ENCODE results near the gene JAKMIP3.
"Not testable (repeated sequence)": the region's sequence is repeated elsewhere in the genome, so short reads cannot be mapped to it uniquely, and the experiment has no call there.

Gene JAKMIP3

GRCh38 chr10:132064082-132064755 lies 1.5 kb upstream of the JAKMIP3 start:
- no peak for DNase-seq (ENCODE audit: low spot score)

GRCh38 chr10:132064771-132065437 lies 842 bp upstream of the JAKMIP3 start:
- no peak for DNase-seq (ENCODE audit: low spot score)

GRCh38 chr10:132066186-132066585 lies 440 bp downstream of the JAKMIP3 start:
- no peak for DNase-seq (ENCODE audit: low spot score)

GRCh38 chr10:132066812-132067211 lies 1.1 kb downstream of the JAKMIP3 start:
- DNase-seq (ENCODE audit: low spot score), result no peak

GRCh38 chr10:132068431-132069121 lies 2.8 kb downstream of the JAKMIP3 start:
- no peak for DNase-seq (ENCODE audit: low spot score)

- DNase-seq (ENCODE audit: low spot score), result no peak
Measured at GRCh38 chr10:132069122-132069848, 3.5 kb downstream of the JAKMIP3 start.

- no peak for DNase-seq (ENCODE audit: low spot score)
Measured at GRCh38 chr10:132069849-132070182, 4.1 kb downstream of the JAKMIP3 start.

- no peak for DNase-seq (ENCODE audit: low spot score)
Measured at GRCh38 chr10:132070724-132071123, 5.0 kb downstream of the JAKMIP3 start.

GRCh38 chr10:132071667-132072066 lies 5.9 kb downstream of the JAKMIP3 start:
- DNase-seq (ENCODE audit: low spot score), result no peak

GRCh38 chr10:132075909-132076577 lies 10.3 kb downstream of the JAKMIP3 start:
- DNase-seq (ENCODE audit: low spot score), result no peak

- no peak for DNase-seq (ENCODE audit: low spot score)
Measured at GRCh38 chr10:132076578-132077081, 10.9 kb downstream of the JAKMIP3 start.

- DNase-seq (ENCODE audit: low spot score), result no peak
Measured at GRCh38 chr10:132077091-132077490, 11.3 kb downstream of the JAKMIP3 start.

- DNase-seq (ENCODE audit: low spot score), result no peak
Measured at GRCh38 chr10:132078746-132079345, 13.1 kb downstream of the JAKMIP3 start.

GRCh38 chr10:132084384-132084783 lies 18.6 kb downstream of the JAKMIP3 start:
- DNase-seq (ENCODE audit: low spot score), result not testable (repeated sequence)

GRCh38 chr10:132093236-132093635 lies 27.5 kb downstream of the JAKMIP3 start:
- not testable (repeated sequence) for DNase-seq (ENCODE audit: low spot score)

- DNase-seq (ENCODE audit: low spot score), result no peak
Measured at GRCh38 chr10:132094581-132095234, 29.0 kb downstream of the JAKMIP3 start.

- DNase-seq (ENCODE audit: low spot score), result no peak
Measured at GRCh38 chr10:132095403-132096113, 29.8 kb downstream of the JAKMIP3 start.

- peak; percentile 71 for DNase-seq (ENCODE audit: low spot score)
Measured at GRCh38 chr10:132096223-132096622, 30.5 kb downstream of the JAKMIP3 start.

GRCh38 chr10:132096863-132097478 lies 31.2 kb downstream of the JAKMIP3 start:
- DNase-seq (ENCODE audit: low spot score), result no peak
